NCI-H2171 (cell line): ENCODE measurements around the gene DOK3.

ENCODE experiments used
- DNase-seq: peaks from one replicate; lab custom pipeline; 2025; lab: John Stamatoyannopoulos, UW

The DOK3 gene

DNA sequence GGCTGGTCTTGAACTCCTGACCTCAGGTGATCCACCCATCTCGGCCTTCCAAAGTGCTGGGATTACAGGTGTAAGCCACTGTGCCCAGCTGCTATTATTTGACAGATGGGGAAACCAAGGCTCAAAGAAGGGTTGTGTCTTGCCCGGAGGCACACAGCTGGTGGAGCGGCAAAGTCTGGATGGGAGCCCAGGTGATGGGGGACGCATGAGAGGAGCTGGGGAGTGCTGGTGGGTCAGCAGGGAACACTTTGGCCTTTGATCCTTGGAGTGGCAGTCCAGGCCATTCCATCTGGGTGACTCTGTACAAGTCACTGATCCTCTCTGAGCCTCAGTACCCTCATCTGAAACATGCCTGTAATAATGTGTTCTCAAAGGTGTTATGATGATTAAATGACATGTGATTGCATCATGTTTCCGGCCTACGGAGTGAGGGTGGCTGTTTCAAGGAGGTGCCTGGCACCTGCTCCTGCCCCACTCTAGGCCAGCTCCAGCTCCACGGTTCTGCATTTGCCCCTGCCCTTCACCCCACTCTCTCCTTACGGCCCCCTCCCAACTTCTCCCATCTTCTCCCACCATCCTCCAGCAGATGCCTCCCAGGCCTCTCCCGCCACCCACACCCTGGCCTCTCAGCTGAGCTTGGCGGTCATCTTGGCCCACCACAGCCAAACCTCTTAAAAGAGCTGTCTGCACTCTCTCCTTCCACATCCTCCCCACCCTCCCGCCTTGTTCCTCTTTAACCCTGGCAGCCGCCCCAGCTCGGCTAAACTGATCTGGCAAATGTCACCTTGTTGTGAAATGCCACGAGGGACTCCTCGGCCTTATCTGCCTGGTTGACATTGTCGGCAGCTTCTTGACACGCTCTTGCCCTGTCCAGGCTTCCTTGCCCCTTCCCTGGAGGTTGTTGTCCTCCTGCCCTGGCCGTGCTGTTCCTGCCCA, 30.6 kb downstream of the DOK3 start:
- no peak for DNase-seq

DNA sequence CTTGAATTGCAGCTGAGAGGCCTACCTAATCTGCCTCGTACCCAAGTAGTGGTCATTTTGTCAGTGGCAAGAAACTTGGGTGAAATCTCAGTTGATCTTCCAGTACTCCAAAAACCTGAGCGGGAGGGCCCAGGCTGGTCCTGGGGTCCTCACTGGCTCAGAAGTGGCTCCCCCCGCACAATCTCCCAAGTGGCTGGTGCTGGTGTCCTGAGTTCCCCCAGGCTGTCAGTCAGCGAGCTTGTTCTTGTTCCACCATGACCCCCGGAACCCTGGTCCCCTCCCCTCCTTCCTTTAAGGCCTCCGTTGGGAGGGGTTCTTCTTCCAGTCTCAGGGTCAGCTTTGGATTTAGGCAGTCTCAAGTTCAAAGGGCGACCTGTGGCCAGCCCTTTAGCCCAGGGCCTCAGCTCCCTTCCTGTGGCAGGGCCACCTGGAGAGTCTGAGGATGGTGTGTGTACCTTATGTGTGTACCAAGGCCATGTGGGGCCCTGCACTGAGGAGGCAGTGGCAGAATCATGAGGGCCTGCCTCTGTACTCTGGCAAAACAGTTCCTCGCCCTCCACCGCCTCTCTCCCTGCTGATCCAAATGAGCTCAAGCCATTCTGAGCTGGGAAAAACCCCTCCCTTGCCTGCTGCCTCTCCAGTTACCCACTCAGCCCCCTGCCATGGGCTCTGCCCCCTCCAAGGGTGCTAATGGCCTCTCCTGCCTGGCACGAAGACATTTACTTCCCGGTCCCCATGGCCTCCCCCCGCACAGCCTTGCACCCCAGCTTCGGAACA, 31.7 kb downstream of the DOK3 start:
- DNase-seq = no peak

- DNase-seq = no peak
These were observed 32.9 kb downstream of the DOK3 start for GRCh38 chr5:177476531-177477233.

- DNase-seq = no peak
These were observed 33.8 kb downstream of the DOK3 start for GRCh38 chr5:177475563-177476427.

DNA sequence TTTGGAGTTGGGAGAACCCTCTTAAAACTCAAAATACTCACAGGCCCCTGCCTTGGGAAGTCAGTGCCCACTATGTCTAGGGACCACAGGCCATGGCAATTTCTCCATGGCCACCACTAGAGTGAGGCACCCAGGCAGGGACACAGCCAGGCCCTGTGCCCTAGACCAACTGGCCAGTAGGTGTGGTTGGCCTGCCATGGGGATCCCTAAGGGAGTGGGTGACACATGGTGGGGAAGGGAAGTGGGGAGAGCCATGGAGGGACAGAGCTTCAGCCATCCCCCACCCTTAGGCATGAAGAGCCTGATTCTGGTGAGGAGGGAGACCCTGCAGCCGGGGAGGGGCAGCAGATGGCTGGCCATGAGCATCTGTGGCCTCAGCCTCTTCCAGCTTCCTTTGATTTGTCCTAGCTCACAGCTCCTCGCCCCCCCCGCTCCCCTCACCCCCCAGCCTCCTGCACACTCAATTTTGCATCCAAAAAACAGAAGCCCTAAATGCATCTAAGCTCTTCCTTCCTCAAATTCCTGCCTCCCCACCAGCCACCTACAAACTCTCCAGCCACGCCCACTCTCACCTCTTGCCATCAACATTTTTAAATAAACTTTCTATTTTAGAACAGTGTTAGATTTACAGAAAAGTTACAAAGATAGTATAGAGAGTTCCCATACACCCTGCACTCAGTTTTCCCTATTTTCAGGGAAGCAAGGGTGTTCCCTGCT, 34.6 kb downstream of the DOK3 start:
- DNase-seq = no peak

- DNase-seq = no peak
These were observed 35.6 kb downstream of the DOK3 start for GRCh38 chr5:177474002-177474476.

DNA sequence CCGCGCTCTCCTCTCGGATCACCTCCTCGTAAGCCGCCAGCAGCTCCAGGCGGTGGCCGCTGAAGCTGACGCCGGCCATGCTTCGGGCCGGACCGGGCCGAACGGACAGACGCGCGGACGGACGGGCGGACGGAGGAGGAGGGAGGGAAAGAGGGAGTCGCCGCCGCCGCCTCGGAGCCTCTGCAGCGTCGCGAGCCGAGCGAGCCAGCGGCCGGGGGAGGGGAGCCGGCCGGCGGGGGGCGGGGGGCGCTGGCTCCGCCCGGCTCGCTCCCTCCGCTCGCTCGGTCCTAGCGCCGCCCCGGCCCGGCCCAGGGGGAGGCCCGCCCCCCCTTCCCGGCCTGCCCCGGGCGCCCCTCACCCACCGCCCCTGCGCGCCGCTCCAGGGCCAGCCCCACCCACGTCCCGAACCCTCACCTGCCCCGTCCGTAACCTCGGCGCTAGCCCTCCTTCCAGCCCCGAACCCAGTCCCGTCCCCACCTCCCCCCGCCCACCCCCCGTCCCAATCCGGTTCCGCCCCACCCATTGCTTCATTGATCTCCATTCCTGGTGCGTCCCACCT, 36.1 kb downstream of the DOK3 start, which contains the start of gene DBN1:
Gene DBN1 (minus strand): TSS at position 192 of the 559 bp plus-strand sequence. CDS start 113 bp downstream, at position 79.
- peak; percentile 30 for DNase-seq

DNA sequence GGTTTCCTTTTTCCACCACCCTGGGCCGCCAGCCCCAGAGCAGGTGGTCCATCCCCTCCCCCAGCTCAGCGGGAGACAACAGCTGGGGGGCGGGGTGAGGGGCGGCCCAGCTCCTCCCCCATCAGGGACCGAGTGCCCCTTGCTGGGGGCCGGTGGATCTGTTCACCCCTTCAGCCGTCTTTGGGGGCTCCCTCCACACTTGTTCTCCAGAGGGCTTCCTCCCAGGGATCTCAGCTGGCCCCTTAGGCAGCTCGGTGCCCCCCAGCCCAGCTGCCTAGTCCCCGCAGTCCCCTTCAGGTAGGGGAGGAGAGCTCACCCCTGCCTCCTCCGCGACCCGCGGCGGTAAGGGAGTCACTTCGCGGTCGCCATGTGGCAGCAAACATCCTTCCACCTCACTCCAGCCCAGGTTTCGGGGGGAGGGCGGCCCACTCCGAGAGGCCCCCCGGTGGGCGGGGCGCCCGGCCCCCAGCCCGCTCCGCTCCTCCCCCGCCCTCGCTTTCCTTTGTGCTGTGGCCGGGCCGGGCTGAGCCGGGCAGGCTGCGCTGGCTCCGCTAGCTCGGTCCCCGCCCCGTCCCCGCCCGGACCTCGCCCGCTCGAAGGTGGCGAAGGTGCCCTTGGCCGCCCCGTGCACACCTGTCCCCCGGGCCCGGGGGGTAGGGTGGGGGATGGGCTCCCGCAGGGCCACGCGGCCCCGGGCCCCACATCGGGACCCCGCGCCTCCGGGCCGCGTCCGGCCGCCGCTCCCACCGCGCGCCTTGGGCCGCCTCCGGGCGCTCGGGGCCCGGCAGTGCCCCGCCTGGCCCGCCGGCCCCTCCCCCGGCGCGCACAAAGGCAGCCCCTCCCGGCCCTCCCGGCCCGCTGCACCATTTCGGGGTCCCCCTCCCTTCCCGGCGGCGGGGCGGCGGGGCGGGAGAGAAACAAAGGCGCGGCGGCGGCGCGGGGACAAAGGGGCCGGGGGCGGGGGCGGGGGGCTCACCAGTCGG, 36.9 kb downstream of the DOK3 start:
- DNase-seq = peak; percentile 27

DNA sequence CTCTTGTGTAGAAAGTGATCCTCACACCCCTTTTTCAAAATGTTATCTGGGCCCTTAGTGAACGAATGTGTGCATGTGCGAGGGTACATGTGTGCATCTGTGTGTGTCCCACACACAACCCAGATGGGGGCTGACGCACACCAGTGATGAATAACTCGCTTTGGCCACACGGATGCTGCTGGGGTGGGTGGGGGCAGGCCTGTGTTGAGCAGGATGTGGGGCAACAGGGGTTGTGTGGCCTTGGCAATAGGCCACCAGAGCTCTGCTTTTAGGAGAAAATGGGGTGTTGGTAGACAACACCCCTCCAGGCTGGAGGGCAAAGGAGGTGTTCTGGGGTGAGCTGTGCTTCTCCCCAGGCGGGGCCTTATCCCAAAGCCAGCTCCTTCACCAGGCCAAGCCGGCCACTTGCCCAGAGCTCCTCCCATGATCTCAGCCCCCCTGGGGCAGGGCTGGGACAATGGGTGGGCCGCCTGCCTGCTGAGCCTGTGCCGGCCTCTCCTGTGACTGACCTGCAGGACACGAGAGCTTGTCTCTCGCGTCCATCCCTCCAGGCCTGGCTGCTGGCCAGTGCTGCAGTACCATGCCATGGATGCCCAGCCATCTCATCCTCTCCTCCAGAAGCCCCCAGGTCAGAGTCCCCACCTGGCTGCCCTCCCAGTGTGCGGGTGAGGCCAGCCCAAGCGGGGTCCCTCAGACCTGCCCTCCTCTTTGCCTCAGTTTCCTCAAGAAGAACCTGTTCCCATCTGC, 37.8 kb downstream of the DOK3 start:
- DNase-seq = no peak

- no peak for DNase-seq
These were observed 38.7 kb downstream of the DOK3 start for GRCh38 chr5:177470759-177471536.

DNA sequence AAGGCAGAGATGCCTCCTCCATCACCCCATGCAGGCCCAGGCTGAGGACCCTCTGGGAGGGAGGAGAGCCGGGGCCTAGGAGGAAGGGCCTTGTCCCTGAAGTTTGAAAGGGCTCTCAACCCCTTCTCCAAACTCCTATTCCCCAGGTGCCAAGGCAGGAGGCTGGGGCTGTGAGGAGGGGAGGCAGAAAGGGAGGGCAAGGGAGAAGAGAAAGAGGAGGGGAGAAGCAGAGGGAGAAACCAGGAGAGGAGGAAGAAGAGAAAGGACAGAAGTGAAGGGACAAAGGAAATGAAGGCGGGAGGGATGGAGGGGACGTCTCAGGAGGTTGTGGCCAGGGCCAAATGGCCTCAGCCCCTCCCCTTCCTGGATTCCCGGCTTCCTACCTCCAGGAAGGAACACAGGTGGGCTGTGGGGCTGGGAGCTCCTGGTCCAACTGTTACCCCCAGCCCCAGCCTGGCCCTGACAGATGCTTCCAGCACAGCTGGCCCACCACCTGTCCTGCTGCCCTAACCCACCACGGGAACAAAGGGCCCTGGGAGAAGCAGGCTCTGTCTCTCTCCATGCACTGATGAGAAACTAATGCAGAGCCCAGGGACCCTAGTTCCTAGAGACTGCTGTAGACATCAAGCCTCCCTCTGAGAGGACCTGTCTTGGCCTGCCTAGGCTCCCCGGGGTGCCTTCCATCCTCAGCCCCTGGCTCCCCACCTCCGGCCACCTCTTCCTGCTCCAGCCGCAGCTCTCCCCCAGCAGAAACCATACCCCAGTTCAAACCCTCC, 39.7 kb downstream of the DOK3 start:
- DNase-seq = no peak

DNA sequence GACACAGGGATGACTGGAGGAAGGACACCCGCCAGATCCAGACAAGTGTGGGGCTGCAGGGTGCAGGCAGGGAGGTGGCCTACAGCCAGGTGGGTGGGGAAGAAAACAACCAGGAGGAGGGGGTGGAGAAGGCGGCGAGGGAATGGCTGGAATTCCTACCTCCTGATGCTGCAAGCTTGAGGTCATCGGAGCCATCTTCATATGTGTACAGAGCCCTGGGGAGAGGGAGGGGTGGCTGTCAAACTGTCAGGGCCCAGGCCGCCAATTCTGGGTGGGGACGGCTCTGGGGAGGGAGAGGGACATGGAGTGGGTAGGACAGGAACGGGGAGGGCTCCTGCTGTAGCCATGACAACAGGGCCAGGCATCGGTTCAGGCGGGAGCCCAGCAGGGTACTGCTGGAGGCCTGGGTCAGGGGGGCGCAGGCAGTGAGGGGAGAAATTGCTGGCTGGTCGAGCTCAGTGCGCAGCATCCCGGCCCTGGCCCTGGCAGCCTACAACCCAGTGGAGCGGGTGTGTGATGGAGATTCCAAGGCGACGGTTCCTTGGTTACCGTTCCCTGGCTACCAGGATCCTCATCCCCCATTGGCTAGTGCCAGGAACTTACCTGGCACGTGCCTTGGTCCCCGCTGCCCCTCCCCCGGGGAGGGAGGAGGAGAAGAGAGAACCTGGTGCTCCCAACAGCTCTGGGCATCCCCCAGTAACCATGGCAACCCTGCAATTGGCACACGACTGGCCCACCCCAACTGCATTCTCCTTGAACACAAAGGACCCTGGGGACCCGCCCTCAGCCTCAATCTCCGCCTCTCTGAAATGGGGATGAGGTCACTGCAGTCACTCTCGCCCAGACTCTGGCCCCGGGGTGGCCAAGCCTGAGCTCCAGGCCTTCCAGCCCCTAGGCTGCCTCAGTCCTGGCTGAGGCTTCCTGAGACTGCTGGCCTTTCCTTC, 40.7 kb downstream of the DOK3 start:
- no peak for DNase-seq

DNA sequence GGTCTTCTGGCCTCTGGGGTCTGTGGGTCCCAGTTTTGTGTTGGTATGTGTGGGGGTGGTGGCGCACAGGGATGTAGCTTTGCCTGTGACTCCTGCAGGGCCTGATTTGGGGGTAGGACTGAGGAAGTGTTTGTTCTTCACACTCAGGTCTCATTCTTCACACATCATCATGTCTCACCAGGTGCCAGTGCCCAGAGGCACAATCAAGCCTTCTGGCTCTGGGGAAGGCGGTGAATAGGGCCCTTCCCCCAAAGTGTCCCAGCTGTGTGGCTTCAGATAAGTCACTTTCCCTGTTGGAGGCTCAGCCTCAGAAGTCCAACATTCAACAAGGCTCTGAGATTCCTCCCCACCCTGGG, 41.3 kb downstream of the DOK3 start:
- no peak for DNase-seq

GRCh38 chr5:177467436-177467835, 42.2 kb downstream of the DOK3 start:
- no peak for DNase-seq

DNA sequence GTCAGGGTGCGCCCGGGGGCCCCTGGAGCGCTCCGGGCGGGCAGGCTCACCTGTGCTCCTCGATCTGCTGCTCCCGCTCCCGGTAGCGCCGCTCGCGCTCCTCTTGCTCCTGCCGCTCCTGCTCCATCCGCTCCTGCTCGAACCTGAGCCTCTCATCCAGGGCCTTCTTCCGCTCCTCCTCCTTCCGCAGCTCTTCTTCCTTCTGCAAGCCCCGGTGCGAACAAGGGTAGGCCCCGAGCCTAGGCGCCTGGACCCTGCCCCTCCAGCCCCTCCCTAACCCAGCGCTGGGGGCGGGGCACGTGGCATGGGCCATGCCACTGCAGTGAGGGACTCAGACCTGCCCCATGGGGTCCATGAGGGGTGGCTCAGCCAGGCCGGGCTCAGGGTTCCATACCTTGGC, 42.8 kb downstream of the DOK3 start:
- no peak for DNase-seq

GRCh38 chr5:177465044-177465443, 44.6 kb downstream of the DOK3 start:
- DNase-seq = no peak
